Esophagus squamous epithelium (tissue), 5 donors: ENCODE results near the gene RAPGEF3. TPM values are rescaled to one million over a fixed set of nuclear protein-coding genes. Genes with fewer than 3 reads are reported as not detected.

ENCODE experiments used
- DNase-seq: peaks from one replicate; lab custom pipeline; 2025; lab: John Stamatoyannopoulos, UW
- H3K27ac ChIP-seq, 4 donors: fragments of 200-600 bp; sonication (generic); one replicate each; pipeline ENCODE4 v1.5.1; 2016 to 2019; ENCODE audit warnings: mild to moderate bottlenecking in 1 of 4
- H3K27me3 ChIP-seq, 4 donors: fragments of 200-600 bp; sonication (generic); 1 replicate in 3 of 4; 2 replicates in 1 of 4; pipeline versions ENCODE4 v1.5.1 to v1.6.0; 2017 to 2021; ENCODE audit warnings: antibody characterized with exemption in 1 of 4
- H3K36me3 ChIP-seq, 3 donors: fragments of 200-600 bp; sonication (generic); one replicate each; pipeline ENCODE4 v1.5.1; 2016 to 2019
- H3K4me1 ChIP-seq, 3 donors: fragments of 200-600 bp; sonication (generic); one replicate each; pipeline ENCODE4 v1.5.1; 2017 to 2019
- H3K4me3 ChIP-seq, 4 donors: fragments of 200-600 bp; sonication (generic); 1 replicate in 3 of 4; 2 replicates in 1 of 4; pipeline ENCODE4 v1.5.1; 2016 to 2019; ENCODE audit warnings: mild to moderate bottlenecking in 2 of 4, moderate library complexity in 1 of 4
- H3K9me3 ChIP-seq, 3 donors: fragments of 200-600 bp; sonication (generic); one replicate each; pipeline ENCODE4 v1.5.1; 2016 to 2019
- CTCF ChIP-seq, 6 experiments: fragments of 450-650 bp in 4 of 6; fragments of 200-600 bp in 2 of 6; sonication (generic) in 2 of 6; IDR thresholded peaks; one replicate each; pipeline ENCODE4 v1.5.1; 2016 to 2019; ENCODE audit warnings: antibody characterized with exemption in 6 of 6, mild to moderate bottlenecking in 4 of 6, moderate library complexity in 4 of 6
- POLR2A ChIP-seq, 4 donors: fragments of 450-650 bp; IDR thresholded peaks; one replicate each; pipeline ENCODE4 v1.6.1; 2017; ENCODE audit warnings: antibody characterized with exemption in 4 of 4, mild to moderate bottlenecking in 4 of 4, moderate library complexity in 3 of 4
- WGBS, 2 donors: methylation state at CpG; one replicate each; pipeline ENCODE4 v1.1.5; 2018; 5-methylcytosine and 5-hydroxymethylcytosine counted together
- intact Hi-C: fragments of 100-400 bp; cut with DNase I; formaldehyde crosslinking; loops from one replicate; pipeline ENCODE4 v1.15.0; 2022
- total RNA-seq, 4 donors: library from RNA; depleted of rRNA; stranded (reverse); fragments of >200 nt; gene quantifications; one replicate each; pipeline ENCODE4 v1.1.0, GENCODE V29; 2016
- donor health status: DM: yes; HTN: yes; CAD: no.

Gene RAPGEF3
- total RNA-seq, 4 donors from 2014 or later = 12.9 to 39.3 (median 22.5) TPM

GRCh38 chr12:47698055-47698454, 60.6 kb downstream of the RAPGEF3 start:
- no peak for DNase-seq
- Histone ChIP-seq H3K9me3 (no peaks in the 10 kb centered on the region), H3K4me3 (no peak overlapping the region), H3K4me1 (peaks cover 0 to under 1% (median 0%) of the 10 kb centered on the region in 3 donors), H3K27me3 (no peaks in the 10 kb centered on the region), H3K36me3 (peaks cover 0 to 68% (median 6%) of the 10 kb centered on the region in 3 donors), H3K27ac (no peak overlapping the region)
- WGBS, 2 donors = 80% methylated on average over 4 of the region's 4 CpGs
- TF ChIP-seq POLR2A (IDR thresholded peaks at IDR 0.05) (no peak), CTCF (IDR thresholded peaks at IDR 0.05) (no peak)
- intact Hi-C loops = no loop called here

DNA sequence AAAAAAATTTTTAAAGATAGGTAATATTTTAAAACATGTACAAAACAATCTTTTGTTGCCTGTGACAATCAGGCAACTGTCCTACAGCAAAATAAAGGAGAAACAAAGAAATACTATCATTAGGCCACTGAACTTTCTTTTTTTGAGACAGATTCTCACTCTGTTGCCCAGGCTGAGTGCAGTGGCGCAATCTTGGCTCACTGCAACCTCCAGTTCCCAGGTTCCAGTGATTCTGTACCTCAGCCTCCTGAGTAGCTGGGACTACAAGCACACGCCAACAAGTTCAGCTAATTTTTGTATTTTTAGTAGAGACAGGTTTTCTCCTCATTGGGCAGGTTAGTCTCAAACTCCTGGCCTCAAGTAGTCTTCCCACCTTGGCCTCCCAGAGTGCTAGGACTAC, 69.5 kb downstream of the RAPGEF3 start:
- 94 to 98% methylated on average over 2 of the region's 2 CpGs for WGBS, 2 donors
- no peaks in the 10 kb centered on the region for H3K4me1 ChIP-seq
- intact Hi-C loops = no loop called here
- H3K27me3 ChIP-seq = no peaks in the 10 kb centered on the region
- TF ChIP-seq CTCF (IDR thresholded peaks at IDR 0.05) (no peak), POLR2A (IDR thresholded peaks at IDR 0.05) (no peak)
- H3K36me3 ChIP-seq = peaks cover 0 to 82% (median 0%) of the 10 kb centered on the region in 3 donors
- H3K27ac ChIP-seq = no peak overlapping the region
- DNase-seq = no peak
- no peaks in the 10 kb centered on the region for H3K9me3 ChIP-seq
- no peak overlapping the region for H3K4me3 ChIP-seq

- 62 to 67% methylated on average over 3 of the region's 3 CpGs for WGBS, 2 donors
These were observed 71.0 kb downstream of the RAPGEF3 start for GRCh38 chr12:47687636-47688035.

DNA sequence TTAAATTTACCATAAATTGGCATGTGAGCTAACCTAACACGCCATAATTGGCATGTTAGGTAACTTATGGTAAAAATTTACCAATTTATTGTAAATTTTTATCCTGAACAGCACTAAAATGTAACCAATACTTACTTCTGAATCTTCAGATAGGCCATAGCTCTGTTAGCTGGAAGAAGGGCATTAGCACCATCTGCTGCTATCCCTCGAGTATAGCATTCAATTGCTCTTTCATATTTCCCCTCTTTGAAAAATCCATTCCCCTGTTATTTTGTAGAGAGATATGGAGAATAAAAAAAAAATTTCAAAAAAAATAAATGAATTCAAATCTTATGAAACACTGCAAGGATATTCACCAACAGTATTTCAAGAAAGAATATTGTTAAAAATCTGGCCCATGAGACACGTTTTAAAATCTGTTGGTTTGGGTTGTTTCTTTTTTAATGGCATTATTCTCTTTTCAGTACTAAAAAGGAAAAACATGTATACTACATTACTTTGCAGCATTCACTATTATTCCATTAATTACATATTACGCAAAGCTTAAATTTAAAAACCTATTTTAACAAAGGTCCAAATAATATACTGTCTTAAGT, 71.9 kb downstream of the RAPGEF3 start:
- H3K27me3 ChIP-seq = no peaks in the 10 kb centered on the region
- H3K4me1 ChIP-seq = no peaks in the 10 kb centered on the region
- WGBS, 2 donors = 71 to 77% methylated on average over 4 of the region's 4 CpGs
- intact Hi-C loops = no loop called here
- H3K9me3 ChIP-seq = no peaks in the 10 kb centered on the region
- H3K4me3 ChIP-seq = no peak overlapping the region
- TF ChIP-seq CTCF (IDR thresholded peaks at IDR 0.05) (peak in 5 of 6 experiments; percentile 33 to 60 (median 38)), POLR2A (IDR thresholded peaks at IDR 0.05) (no peak)
- H3K36me3 ChIP-seq = peaks cover 0 to 75% (median 0%) of the 10 kb centered on the region in 3 donors
- DNase-seq = no peak
- no peak overlapping the region for H3K27ac ChIP-seq

More at GRCh38 chr12:47687636-47688035, 71.0 kb downstream of the RAPGEF3 start:
- TF ChIP-seq CTCF (IDR thresholded peaks at IDR 0.05) (no peak), POLR2A (IDR thresholded peaks at IDR 0.05) (no peak)
- intact Hi-C loops = no loop called here
- Histone ChIP-seq H3K36me3 (peaks cover 0 to 76% (median 0%) of the 10 kb centered on the region in 3 donors), H3K4me1 (no peaks in the 10 kb centered on the region), H3K27me3 (no peaks in the 10 kb centered on the region), H3K4me3 (no peak overlapping the region), H3K9me3 (no peaks in the 10 kb centered on the region), H3K27ac (no peak overlapping the region)
- no peak for DNase-seq

Other genes starting within 250 kb of the RAPGEF3 start
- 10 to 100 TPM in 3 of 4 donors, 1 to 10 TPM in 1; 7.7 to 20.3 (median 17.7) TPM for gene RPAP3, start 52.9 kb downstream of the RAPGEF3 start, total RNA-seq
- 100 to 1,000 TPM in 1 of 4 donors, 10 to 100 TPM in 3; 39.8 to 112 (median 46.3) TPM for gene ENDOU, start 33.4 kb downstream of the RAPGEF3 start, total RNA-seq
- 10 to 100 TPM; 18.9 to 35.4 (median 25.4) TPM for gene SLC48A1, start 14.4 kb upstream of the RAPGEF3 start, total RNA-seq
- 10 to 100 TPM; 19.8 to 37.2 (median 24.0) TPM for gene HDAC7, start 61.0 kb upstream of the RAPGEF3 start, total RNA-seq
- 10 to 100 TPM; 16.6 to 25.0 (median 21.3) TPM for gene VDR, start 146.1 kb upstream of the RAPGEF3 start, total RNA-seq
- 10 to 100 TPM; 24.1 to 92.7 (median 63.5) TPM for gene TMEM106C, start 204.7 kb upstream of the RAPGEF3 start, total RNA-seq
- not detected for gene COL2A1, start 245.6 kb upstream of the RAPGEF3 start, total RNA-seq